Naive thymus-derived CD4-positive, alpha-beta T cell (primary cell): ENCODE data around the gene OR13J1. TPM values are rescaled to one million over a fixed set of nuclear protein-coding genes. Genes with fewer than 3 reads are reported as not detected.

Experiments used
- ATAC-seq: fragments of 150-1000 bp; cut with Tn5 transposase; 2 replicates; pipeline ENCODE4 v1.10.0; 2021; ENCODE audit warnings: mild to moderate bottlenecking, moderate library complexity
- CTCF ChIA-PET: fragments of 350-600 bp; sonication (Branson Sonifier 250); formaldehyde crosslinking; loops from one replicate; lab custom pipeline; 2021; ENCODE audit warnings: antibody characterized with exemption; lab: Charles Lee
- POLR2A ChIA-PET: fragments of 350-600 bp; sonication (Branson Sonifier 250); formaldehyde crosslinking; loops from one replicate; lab custom pipeline; 2021; ENCODE audit warnings: antibody characterized with exemption, inconsistent platforms; lab: Charles Lee
- DNase-seq, 9 donors: peaks; one replicate each; pipeline versions ENCODE4 v3.0.0 to v3.0.0-alpha.2; 2020 to 2022; ENCODE audit warnings: mixed read lengths in 1 of 9
- H3K27ac ChIP-seq: one replicate; pipeline ENCODE4 v1.7.0; 2013; ENCODE audit warnings: mild to moderate bottlenecking, low read depth, low read length, moderate library complexity
- H3K27me3 ChIP-seq, 2 donors: one replicate each; pipeline ENCODE4 v1.7.0; 2013; ENCODE audit warnings: low read length in 2 of 2, mild to moderate bottlenecking in 2 of 2, moderate library complexity in 2 of 2; ENCODE audit not compliant: control insufficient read depth in 2 of 2, insufficient read depth in 2 of 2
- H3K36me3 ChIP-seq, 3 experiments: 1 replicate in 2 of 3; 2 replicates in 1 of 3; pipeline ENCODE4 v1.7.0; 2013; ENCODE audit warnings: low read length in 3 of 3, mild to moderate bottlenecking in 3 of 3, moderate library complexity in 1 of 3; ENCODE audit not compliant: insufficient read depth in 3 of 3, control insufficient read depth in 2 of 3
- H3K4me1 ChIP-seq, 2 donors: one replicate each; pipeline ENCODE4 v1.7.0; 2013; ENCODE audit warnings: low read length in 2 of 2, mild to moderate bottlenecking in 2 of 2, moderate library complexity in 1 of 2; ENCODE audit not compliant: control insufficient read depth in 2 of 2, insufficient read depth in 2 of 2
- H3K4me3 ChIP-seq: 2 replicates; pipeline ENCODE4 v1.7.0; 2013; ENCODE audit warnings: mild to moderate bottlenecking, low read length
- H3K9me3 ChIP-seq, 3 experiments: 1 replicate in 2 of 3; 2 replicates in 1 of 3; pipeline ENCODE4 v1.7.0; 2013; ENCODE audit warnings: low read length in 3 of 3; ENCODE audit not compliant: control insufficient read depth in 2 of 3
- H3K27ac Mint-ChIP-seq, 9 donors: one replicate each; pipeline ENCODE4 v1.8.0; 2020 to 2022; ENCODE audit warnings: mixed read lengths in 9 of 9, mild to moderate bottlenecking in 8 of 9, moderate library complexity in 5 of 9, inconsistent platforms in 2 of 9
- H3K27me3 Mint-ChIP-seq, 5 donors: one replicate each; pipeline ENCODE4 v1.8.0; 2021 to 2022; ENCODE audit warnings: mixed read lengths in 5 of 5, mild to moderate bottlenecking in 1 of 5
- H3K36me3 Mint-ChIP-seq, 5 donors: one replicate each; pipeline ENCODE4 v1.8.0; 2020 to 2022; ENCODE audit warnings: mixed read lengths in 5 of 5, mild to moderate bottlenecking in 3 of 5, inconsistent platforms in 1 of 5
- H3K4me1 Mint-ChIP-seq, 7 donors: one replicate each; pipeline ENCODE4 v1.8.0; 2020 to 2022; ENCODE audit warnings: mixed read lengths in 7 of 7, mild to moderate bottlenecking in 3 of 7, inconsistent platforms in 1 of 7
- H3K4me3 Mint-ChIP-seq, 10 donors: one replicate each; pipeline ENCODE4 v1.8.0; 2020 to 2022; ENCODE audit warnings: mild to moderate bottlenecking in 10 of 10, mixed read lengths in 10 of 10, moderate library complexity in 6 of 10, inconsistent platforms in 2 of 10
- H3K9me3 Mint-ChIP-seq, 11 donors: one replicate each; pipeline ENCODE4 v1.8.0; 2020 to 2022; ENCODE audit warnings: mixed read lengths in 11 of 11, mild to moderate bottlenecking in 4 of 11, inconsistent platforms in 1 of 11, moderate library complexity in 1 of 11
- intact Hi-C, 2 donors: fragments of 100-400 bp; cut with micrococcal nuclease; formaldehyde crosslinking; loops; one replicate each; pipeline ENCODE4 v1.15.1; 2023
- polyA plus RNA-seq, 2 donors: library from polyadenylated mRNA; unstranded; fragments of 300-500 nt; fragmentation: Illumina TruSeq; gene quantifications; one replicate each; pipeline ENCODE4 v1.2.3, GENCODE V29; 2021
- total RNA-seq, 6 experiments: library from RNA in 5 of 6; stranded (reverse) in 5 of 6; gene quantifications; 1 replicate in 5 of 6; 2 replicates in 1 of 6; pipeline ENCODE4 v1.2.3 and lab custom pipeline; 2021 to 2026

Gene OR13J1
- total and polyA plus RNA-seq, 7 experiments from 2014 or later = not detected

- intact Hi-C loops = no loop called here
- ATAC-seq = no peak
- Histone ChIP-seq H3K4me1 (peaks cover 27 to 61% of the 10 kb centered on the region in 2 donors), H3K27ac (no peak within 1 kb of the TSS), H3K36me3 (no peaks in the 10 kb centered on the region), H3K9me3 (no peaks in the 10 kb centered on the region), H3K27me3 (peaks cover 0 to 3% of the 10 kb centered on the region in 2 donors), H3K4me3 (no peak within 1 kb of the TSS)
- H3K9me3 Mint-ChIP-seq = no peaks in the 10 kb centered on the region
- H3K27me3 Mint-ChIP-seq = peaks cover 0 to 8% (median 0%) of the 10 kb centered on the region in 5 donors
- CTCF ChIA-PET = interaction anchor here (0.9 to 5.8 kb wide), 2 partner anchors 39 to 49 kb away, joined by 4 to 80 read pairs; no protein-coding TSS in a partner anchor
- DNase-seq = no peak
- H3K36me3 Mint-ChIP-seq = no peaks in the 10 kb centered on the region
- H3K27ac Mint-ChIP-seq = peak within 1 kb of the TSS in 7 of 9 donors; percentile 34 to 79 (median 63)
- H3K4me1 Mint-ChIP-seq = peaks cover 25 to 75% (median 53%) of the 10 kb centered on the region in 7 donors
- POLR2A ChIA-PET = interaction anchor here (0.8 kb wide), 1 partner anchor 9 kb away, joined by 3 read pairs; no protein-coding TSS in a partner anchor
- peak within 1 kb of the TSS in 5 of 10 donors; percentile 16 to 85 (median 32) for H3K4me3 Mint-ChIP-seq
These were observed 35.9 kb upstream of the OR13J1 start, which contains the start of gene HRCT1 for GRCh38 chr9:35905912-35906679. Gene HRCT1, plus strand, starts transcription at chr9:35906202. Its CDS starts 86 bp downstream, at chr9:35906288.

GRCh38 chr9:35905051-35905781, 35.0 kb upstream of the OR13J1 start:
- peak overlapping the region in 2 of 10 donors; percentile 25 to 32 for H3K4me3 Mint-ChIP-seq
- H3K27ac Mint-ChIP-seq = peak overlapping the region in 4 of 9 donors; percentile 41 to 79 (median 59)
- peaks cover 0 to 13% (median 0%) of the 10 kb centered on the region in 5 donors for H3K27me3 Mint-ChIP-seq
- no peaks in the 10 kb centered on the region for H3K36me3 Mint-ChIP-seq
- POLR2A ChIA-PET = interaction anchor here (0.6 kb wide), 1 partner anchor 159 kb away, joined by 8 read pairs; no protein-coding TSS in a partner anchor
- H3K4me1 Mint-ChIP-seq = peaks cover 25 to 66% (median 46%) of the 10 kb centered on the region in 7 donors
- Histone ChIP-seq H3K27ac (no peak overlapping the region), H3K4me3 (no peak overlapping the region), H3K36me3 (no peaks in the 10 kb centered on the region), H3K4me1 (peaks cover 18 to 53% of the 10 kb centered on the region in 2 donors), H3K9me3 (no peaks in the 10 kb centered on the region), H3K27me3 (peaks cover 0 to 3% of the 10 kb centered on the region in 2 donors)
- DNase-seq (no peak), ATAC-seq (no peak)
- CTCF ChIA-PET = interaction anchor here (0.8 to 5.8 kb wide), 5 partner anchors 35 to 118 kb away, joined by 3 to 80 read pairs (median 17); no protein-coding TSS in a partner anchor
- intact Hi-C loops = no loop called here
- H3K9me3 Mint-ChIP-seq = no peaks in the 10 kb centered on the region

- ChIA-PET CTCF (interaction anchor here (0.8 to 5.8 kb wide), 5 partner anchors 36 to 119 kb away, joined by 3 to 80 read pairs (median 17); no protein-coding TSS in a partner anchor), POLR2A (interaction anchor here (1.6 kb wide), 1 partner anchor 36 kb away, joined by 4 read pairs; no protein-coding TSS in a partner anchor)
- Histone ChIP-seq H3K27ac (no peak overlapping the region), H3K27me3 (peaks cover 0 to 3% of the 10 kb centered on the region in 2 donors), H3K9me3 (no peaks in the 10 kb centered on the region), H3K4me1 (peaks cover 10 to 44% of the 10 kb centered on the region in 2 donors), H3K36me3 (no peaks in the 10 kb centered on the region), H3K4me3 (no peak overlapping the region)
- Mint-ChIP-seq H3K4me3 (no peak overlapping the region), H3K27me3 (peaks cover 0 to 13% (median 0%) of the 10 kb centered on the region in 5 donors), H3K36me3 (no peaks in the 10 kb centered on the region), H3K27ac (peak overlapping the region in 2 of 9 donors; percentile 42 to 56), H3K4me1 (peaks cover 21 to 57% (median 41%) of the 10 kb centered on the region in 7 donors), H3K9me3 (no peaks in the 10 kb centered on the region)
- ATAC-seq = no peak
- DNase-seq = no peak
- intact Hi-C loops = no loop called here
These were observed 34.1 kb upstream of the OR13J1 start for GRCh38 chr9:35904338-35904737.

- Mint-ChIP-seq H3K4me3 (no peak overlapping the region), H3K4me1 (peaks cover 8 to 45% (median 28%) of the 10 kb centered on the region in 7 donors), H3K27me3 (peaks cover 0 to 23% (median 0%) of the 10 kb centered on the region in 5 donors), H3K9me3 (no peaks in the 10 kb centered on the region), H3K27ac (peak overlapping the region in 1 of 9 donors; percentile 67), H3K36me3 (no peaks in the 10 kb centered on the region)
- Histone ChIP-seq H3K27ac (no peak overlapping the region), H3K4me1 (peaks cover 3 to 31% of the 10 kb centered on the region in 2 donors), H3K27me3 (peaks cover 0 to 3% of the 10 kb centered on the region in 2 donors), H3K36me3 (no peaks in the 10 kb centered on the region), H3K9me3 (no peaks in the 10 kb centered on the region), H3K4me3 (no peak overlapping the region)
- ChIA-PET CTCF (interaction anchor here (0.6 to 5.8 kb wide), 21 partner anchors 9 to 134 kb away, joined by 3 to 80 read pairs (median 4); partner anchors contain the start of gene RECK), POLR2A (interaction anchor here (0.6 to 1.6 kb wide), 3 partner anchors 38 to 120 kb away, joined by 3 to 9 read pairs (median 4); no protein-coding TSS in a partner anchor)
- peak; percentile 88 for ATAC-seq
- peak in 7 of 9 donors; percentile 41 to 69 (median 63) for DNase-seq
- intact Hi-C loops = loop anchor here (1.0 to 2.0 kb wide), 6 partner anchors 8 to 120 kb away; no protein-coding TSS in a partner anchor
These were observed 32.8 kb upstream of the OR13J1 start for GRCh38 chr9:35903049-35903448.

- Mint-ChIP-seq H3K36me3 (no peaks in the 10 kb centered on the region), H3K27ac (peak overlapping the region in 1 of 9 donors; percentile 0), H3K4me1 (peaks cover 0 to 11% (median 6%) of the 10 kb centered on the region in 7 donors), H3K9me3 (no peaks in the 10 kb centered on the region), H3K4me3 (no peak overlapping the region), H3K27me3 (peaks cover 0 to 45% (median 9%) of the 10 kb centered on the region in 5 donors)
- H3K27me3 ChIP-seq = peaks cover 0 to 3% of the 10 kb centered on the region in 2 donors
- ChIA-PET POLR2A (no interaction called here), CTCF (interaction anchor here (0.7 to 2.2 kb wide), 2 partner anchors 46 to 241 kb away, joined by 3 to 8 read pairs; partner anchors contain the start of gene RMRP)
- ATAC-seq = no peak
- H3K9me3 ChIP-seq = no peaks in the 10 kb centered on the region
- H3K27ac ChIP-seq = no peak overlapping the region
- H3K4me3 ChIP-seq = no peak overlapping the region
- intact Hi-C loops = no loop called here
- DNase-seq = no peak
- H3K36me3 ChIP-seq = no peaks in the 10 kb centered on the region
- H3K4me1 ChIP-seq = peaks cover 0 to 11% of the 10 kb centered on the region in 2 donors
These were observed 28.8 kb upstream of the OR13J1 start for GRCh38 chr9:35899021-35899420.

GRCh38 chr9:35898337-35898736, 28.1 kb upstream of the OR13J1 start:
- no peak overlapping the region for H3K4me3 Mint-ChIP-seq
- ATAC-seq = no peak
- intact Hi-C loops = no loop called here
- H3K4me1 Mint-ChIP-seq = peaks cover 0 to 6% (median 6%) of the 10 kb centered on the region in 7 donors
- peaks cover 0 to 51% (median 15%) of the 10 kb centered on the region in 5 donors for H3K27me3 Mint-ChIP-seq
- Histone ChIP-seq H3K4me1 (peaks cover 0 to 4% of the 10 kb centered on the region in 2 donors), H3K4me3 (no peak overlapping the region), H3K27me3 (peaks cover 0 to 3% of the 10 kb centered on the region in 2 donors), H3K9me3 (no peaks in the 10 kb centered on the region), H3K36me3 (no peaks in the 10 kb centered on the region), H3K27ac (no peak overlapping the region)
- POLR2A ChIA-PET = no interaction called here
- no peak for DNase-seq
- no peak overlapping the region for H3K27ac Mint-ChIP-seq
- no peaks in the 10 kb centered on the region for H3K36me3 Mint-ChIP-seq
- H3K9me3 Mint-ChIP-seq = no peaks in the 10 kb centered on the region
- CTCF ChIA-PET = interaction anchor here (0.5 to 2.2 kb wide), 4 partner anchors 42 to 241 kb away, joined by 3 to 8 read pairs (median 4); partner anchors contain the start of gene RMRP
